DMS 273 treated with DMSO at 0.1 percent for 48 hours (cell line): Measurements from ENCODE around the gene IQGAP1.
A peak's percentile ranks its signal among the peaks of the same experiment; 100 is the strongest.
"Not testable (repeated sequence)": the region's sequence is repeated elsewhere in the genome, so short reads cannot be mapped to it uniquely, and the experiment has no call there.

ENCODE experiments used
- DNase-seq: peaks from one replicate; lab custom pipeline; 2025; lab: John Stamatoyannopoulos, UW

IQGAP1 gene

GRCh38 chr15:90376789-90377188 lies 11.3 kb upstream of the IQGAP1 start:
- no peak for DNase-seq

- DNase-seq = no peak
Observed at GRCh38 chr15:90379263-90379662, 8.8 kb upstream of the IQGAP1 start.

DNA sequence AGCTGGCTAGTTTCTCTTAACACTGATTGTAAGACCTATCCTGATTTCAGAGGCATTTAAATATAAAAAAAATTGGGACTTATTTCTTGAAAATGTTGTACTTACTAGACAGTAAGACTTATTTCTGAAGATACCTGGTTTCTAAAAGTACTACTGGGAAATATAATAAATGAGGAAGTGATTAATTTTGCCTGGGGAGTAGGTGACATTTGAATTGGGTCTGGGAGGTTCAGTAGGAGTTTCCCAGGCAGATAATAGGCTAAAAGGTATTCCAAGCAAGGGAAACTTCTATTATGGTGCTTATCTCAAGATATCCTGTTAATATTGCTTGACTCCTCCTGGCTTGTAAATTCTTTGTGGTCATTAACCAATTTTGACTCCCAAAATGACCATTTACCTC lies 6.5 kb upstream of the IQGAP1 start:
- DNase-seq = no peak

DNA sequence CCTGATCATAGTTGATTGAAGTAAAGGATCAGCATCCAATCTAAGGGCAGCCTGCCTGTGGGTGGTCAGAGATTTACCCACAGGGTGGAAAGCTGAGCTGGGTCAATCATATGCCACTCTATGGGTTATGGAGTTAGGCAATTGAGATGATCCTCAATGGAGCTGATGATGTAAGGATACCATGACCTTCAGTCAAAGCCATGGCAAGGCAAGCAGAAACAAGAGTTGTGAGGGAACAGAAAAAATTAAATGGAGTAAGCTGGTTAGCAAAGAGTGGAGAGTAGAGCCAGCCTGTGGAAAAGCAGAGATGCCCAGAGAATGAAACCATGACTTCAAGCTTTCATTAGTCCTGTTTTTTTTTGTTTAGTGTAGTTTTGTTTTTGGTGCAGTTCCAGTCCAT lies 5.7 kb upstream of the IQGAP1 start:
- no peak for DNase-seq

DNA sequence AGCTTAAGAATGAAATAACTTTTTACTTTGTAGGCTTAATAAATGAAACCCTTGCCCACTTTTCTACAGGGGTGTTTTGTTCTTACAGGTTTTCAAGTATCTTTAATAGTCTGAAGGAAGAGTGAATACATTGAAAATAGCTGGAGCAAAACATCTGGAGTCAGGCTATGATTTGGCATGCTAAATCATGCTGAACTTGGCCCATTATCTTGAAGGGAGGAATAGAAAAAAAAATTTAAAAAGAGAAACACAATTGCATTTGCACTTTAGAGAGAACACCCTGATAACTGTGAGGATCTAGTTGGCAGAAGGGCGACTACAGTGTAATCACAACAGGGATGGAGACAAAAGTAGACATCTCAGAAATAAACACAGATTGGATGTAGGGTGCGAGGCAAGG lies 1.8 kb upstream of the IQGAP1 start:
- DNase-seq = no peak

GRCh38 chr15:90388462-90389380 lies 679 bp downstream of the IQGAP1 start:
- no peak for DNase-seq

GRCh38 chr15:90389513-90389912 lies 1.5 kb downstream of the IQGAP1 start:
- DNase-seq = no peak

- DNase-seq = no peak
Observed at GRCh38 chr15:90393040-90393439, 5.0 kb downstream of the IQGAP1 start.

DNA sequence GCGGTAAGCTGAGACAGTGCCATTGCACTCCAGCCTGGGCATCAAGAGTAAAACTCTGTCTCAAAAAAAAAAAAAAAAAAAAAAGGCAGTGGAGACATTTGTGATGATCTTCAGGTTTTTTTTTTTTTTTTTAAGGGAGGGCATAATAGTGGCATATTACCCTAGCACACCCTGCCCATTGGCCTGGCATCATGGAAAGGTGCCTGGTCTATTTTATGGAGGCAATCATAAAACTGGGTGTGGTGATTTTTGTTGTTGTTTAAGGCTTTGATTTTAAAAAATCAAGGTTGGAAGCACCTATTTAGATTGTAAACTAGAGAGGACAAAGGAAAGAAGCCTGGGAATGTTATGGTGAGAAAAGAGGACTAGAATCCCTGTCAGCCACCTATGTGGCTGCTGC lies 6.0 kb downstream of the IQGAP1 start:
- DNase-seq = no peak

DNA sequence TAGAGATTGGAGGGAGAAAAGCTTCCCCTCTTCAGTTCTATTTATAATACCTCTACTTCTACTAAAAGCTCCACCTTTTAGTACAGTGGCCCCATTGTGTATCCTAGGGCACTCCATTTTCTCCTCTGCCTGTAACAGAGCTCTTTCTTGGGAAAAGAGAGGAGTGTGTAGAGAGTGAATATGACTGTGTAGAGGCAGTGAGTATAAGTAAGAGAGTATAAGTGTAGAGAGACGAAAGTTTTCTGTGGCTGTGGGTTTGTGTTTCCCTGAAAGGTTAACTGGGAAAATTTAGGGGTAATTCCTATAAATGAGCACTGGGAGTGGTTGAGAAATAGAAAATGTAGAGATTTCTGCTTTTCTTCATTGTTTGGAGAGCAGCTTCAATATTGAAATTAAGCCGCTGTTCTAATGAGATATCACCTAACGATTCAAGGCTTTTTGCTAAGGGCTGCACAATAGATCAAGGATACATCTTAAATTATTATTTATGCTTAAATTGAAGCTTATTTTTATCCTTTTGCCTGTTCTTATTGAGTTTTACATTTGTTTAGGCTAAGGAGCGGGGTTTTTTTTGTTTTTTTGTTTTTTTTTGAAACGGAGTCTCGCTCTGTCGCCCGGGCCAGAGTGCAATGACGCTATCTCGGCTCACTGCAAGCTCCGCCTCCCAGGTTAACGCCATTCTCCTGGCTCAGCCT lies 6.9 kb downstream of the IQGAP1 start:
- DNase-seq = no peak

DNA sequence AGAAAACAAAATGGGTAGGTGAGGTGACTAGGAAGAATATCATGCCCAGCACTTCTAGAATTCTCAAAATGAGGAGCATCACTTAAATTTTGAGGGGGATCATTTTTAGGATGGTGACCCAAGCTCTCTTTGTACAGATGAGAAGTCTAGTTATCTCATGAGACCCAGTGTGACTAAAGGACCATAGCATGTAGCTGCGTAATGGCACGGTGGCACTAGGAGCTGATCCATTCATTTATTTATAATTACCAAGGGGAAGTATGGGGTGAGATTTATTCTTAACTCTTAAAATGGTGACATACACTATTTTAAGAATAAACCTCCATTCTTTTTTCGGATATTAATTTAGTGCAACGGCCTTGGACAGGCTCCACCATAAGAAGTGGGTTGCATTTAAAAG lies 8.3 kb downstream of the IQGAP1 start:
- no peak for DNase-seq

- no peak for DNase-seq
Observed at GRCh38 chr15:90400005-90400758, 12.1 kb downstream of the IQGAP1 start.

GRCh38 chr15:90400759-90401314 lies 12.8 kb downstream of the IQGAP1 start:
- peak; percentile 69 for DNase-seq

DNA sequence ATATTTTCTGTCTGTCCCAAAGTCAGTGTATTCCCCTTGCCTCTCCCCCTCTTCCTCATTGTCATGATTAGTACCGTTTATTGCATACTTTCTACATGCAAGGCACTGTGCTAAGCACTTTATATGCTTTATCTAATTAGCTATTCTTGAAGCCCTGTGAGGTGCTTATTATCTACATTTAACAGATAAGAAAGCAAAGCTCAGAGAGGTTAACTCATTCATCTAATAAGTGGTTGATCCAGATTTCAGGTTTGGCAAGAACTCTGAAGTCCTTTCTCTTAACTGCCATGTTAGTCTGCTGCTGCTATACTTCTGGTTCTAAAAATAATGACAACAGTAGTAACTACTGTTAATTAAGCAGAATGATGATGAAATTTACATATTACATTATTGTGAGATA lies 13.5 kb downstream of the IQGAP1 start:
- no peak for DNase-seq

- DNase-seq = peak; percentile 86
Observed at GRCh38 chr15:90402223-90402622, 14.2 kb downstream of the IQGAP1 start.

DNA sequence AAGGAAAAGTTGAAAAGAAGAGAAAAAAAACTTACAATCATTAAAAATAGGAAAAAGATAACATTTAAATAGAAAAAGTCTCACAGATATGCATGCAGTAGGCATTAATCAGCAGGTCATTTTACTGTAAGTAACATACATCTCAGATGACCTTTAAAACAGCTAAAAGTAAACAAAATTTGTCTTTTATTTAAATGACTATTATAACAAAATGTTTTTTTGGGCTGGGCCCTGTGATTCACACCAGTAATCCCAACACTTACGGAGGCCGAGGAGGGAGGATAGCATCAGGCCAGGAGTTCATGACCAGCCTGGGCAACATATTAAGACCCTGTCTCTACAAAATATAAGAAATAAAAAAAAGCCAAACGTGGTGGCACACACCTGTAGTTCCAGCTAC lies 14.7 kb downstream of the IQGAP1 start:
- no peak for DNase-seq

DNA sequence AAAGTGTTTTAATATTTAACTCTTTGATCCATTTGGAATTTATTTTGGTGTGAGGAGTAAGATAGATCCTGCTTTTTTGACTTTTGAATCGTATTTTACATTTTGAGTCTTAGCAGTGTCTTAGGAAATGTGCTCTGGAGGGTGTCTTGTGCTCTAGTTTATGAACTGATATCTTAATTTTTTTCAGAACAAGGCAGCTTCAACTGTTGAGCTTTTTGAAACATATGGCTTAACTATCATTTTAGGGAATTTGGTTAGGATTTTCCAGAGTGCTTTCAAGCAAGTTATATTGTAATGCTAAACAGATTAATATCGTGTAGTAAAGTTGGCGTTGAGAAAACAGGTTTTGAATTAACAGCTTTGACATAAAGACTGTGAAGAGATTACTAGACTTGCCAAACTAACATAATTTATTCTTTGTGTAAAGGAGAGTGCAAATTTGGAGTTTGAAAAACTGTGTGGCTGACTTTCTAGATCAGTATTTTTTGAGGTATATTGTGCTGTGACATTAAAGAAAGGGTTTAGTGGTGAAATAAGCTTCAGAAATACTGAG lies 17.1 kb downstream of the IQGAP1 start:
- DNase-seq = no peak

GRCh38 chr15:90407336-90407735 lies 19.3 kb downstream of the IQGAP1 start:
- no peak for DNase-seq

- no peak for DNase-seq
Observed at GRCh38 chr15:90407871-90408317, 19.9 kb downstream of the IQGAP1 start.

GRCh38 chr15:90408657-90409056 lies 20.6 kb downstream of the IQGAP1 start:
- DNase-seq = no peak

GRCh38 chr15:90409587-90409986 lies 21.5 kb downstream of the IQGAP1 start:
- not testable (repeated sequence) for DNase-seq

DNA sequence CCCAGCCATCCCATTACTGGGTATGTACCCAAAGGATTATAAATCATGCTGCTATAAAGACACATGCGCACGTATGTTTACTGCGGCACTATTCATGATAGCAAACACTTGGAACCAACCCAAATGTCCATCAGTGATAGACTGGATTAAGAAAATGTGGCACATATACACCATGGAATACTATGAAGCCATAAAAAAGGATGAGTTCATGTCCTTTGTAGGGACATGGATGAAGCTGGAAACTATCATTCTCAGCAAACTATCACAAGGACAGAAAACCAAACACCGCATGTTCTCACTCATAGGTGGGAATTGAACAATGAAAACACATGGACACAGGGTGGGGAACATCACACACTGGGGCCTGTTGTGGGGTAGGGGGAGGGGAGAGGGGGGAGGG lies 22.3 kb downstream of the IQGAP1 start:
- not testable (repeated sequence) for DNase-seq
